Inflammatory macrophage treated with lipopolysaccharide for 1 hour (primary cell): ENCODE measurements around the gene GALNT16.
A peak's percentile ranks its signal among the peaks of the same experiment; 100 is the strongest.
"Not testable (repeated sequence)": the region's sequence is repeated elsewhere in the genome, so short reads cannot be mapped to it uniquely, and the experiment has no call there.

Source experiments
- DNase-seq, 2 donors: peaks; one replicate each; pipeline ENCODE4 v3.0.0-alpha.2; 2020 to 2022

GALNT16 gene

GRCh38 chr14:69287098-69288010 is 27.4 kb downstream of the GALNT16 start:
- DNase-seq: no peak

- DNase-seq: peak in 1 of 2 donors; percentile 17
Observed at GRCh38 chr14:69288011-69288771, 28.2 kb downstream of the GALNT16 start.

- no peak for DNase-seq
Observed at GRCh38 chr14:69288956-69289705, 29.2 kb downstream of the GALNT16 start.

DNA sequence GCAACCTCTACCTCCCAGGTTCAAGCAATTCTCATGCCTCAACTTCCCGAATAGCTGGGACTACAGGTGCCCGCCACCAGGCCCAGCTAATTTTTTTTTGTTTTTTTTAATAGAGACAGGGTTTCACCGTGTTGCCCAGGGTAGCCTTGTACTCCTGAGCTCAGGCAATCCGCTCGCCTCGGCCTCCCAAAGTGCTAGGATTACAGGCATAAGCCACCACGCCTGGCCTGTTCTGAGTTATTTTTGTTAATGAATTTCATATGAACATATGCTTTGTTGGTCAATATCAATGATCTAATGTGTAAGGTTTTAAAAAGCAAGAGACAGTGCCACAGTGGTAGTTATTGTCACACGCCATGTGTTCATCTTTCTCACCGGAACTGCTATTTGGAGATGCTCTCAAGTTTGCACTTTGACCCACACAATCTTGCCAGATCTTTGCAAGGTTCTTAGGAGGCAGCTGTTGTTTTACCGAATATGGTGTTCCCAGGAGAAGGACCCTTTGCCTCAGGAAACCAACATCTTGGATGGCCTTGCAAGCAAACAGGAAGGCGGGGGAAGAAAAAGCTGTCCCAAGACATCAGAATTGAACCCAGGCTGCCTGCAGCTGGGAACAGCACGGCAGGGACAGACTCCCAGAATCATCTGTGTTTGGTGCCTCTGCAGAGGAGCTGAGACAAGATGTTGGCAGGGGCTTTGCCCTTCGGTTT is 30.0 kb downstream of the GALNT16 start:
- DNase-seq: no peak

DNA sequence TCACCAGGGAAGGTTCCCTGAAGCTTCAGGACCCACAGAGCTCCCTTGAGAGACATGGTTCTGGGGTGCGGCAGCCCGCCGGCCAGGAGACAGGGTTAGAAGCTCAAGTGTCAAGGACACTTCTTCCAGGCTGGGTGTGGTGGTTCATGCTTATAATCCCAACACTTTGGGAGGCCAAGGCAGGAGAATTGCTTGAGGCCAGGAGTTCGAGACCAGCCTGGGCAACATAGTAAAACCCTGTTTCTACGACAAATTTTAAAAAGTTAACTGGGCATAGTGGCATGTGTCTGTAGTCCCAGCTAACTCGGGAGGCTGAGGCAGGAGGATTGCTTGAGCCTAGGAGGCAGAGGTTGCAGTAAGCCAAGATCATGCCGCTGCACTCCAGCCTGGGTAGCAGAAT is 30.9 kb downstream of the GALNT16 start:
- DNase-seq: not testable (repeated sequence)

GRCh38 chr14:69291396-69291795 is 31.4 kb downstream of the GALNT16 start:
- DNase-seq: no peak

DNA sequence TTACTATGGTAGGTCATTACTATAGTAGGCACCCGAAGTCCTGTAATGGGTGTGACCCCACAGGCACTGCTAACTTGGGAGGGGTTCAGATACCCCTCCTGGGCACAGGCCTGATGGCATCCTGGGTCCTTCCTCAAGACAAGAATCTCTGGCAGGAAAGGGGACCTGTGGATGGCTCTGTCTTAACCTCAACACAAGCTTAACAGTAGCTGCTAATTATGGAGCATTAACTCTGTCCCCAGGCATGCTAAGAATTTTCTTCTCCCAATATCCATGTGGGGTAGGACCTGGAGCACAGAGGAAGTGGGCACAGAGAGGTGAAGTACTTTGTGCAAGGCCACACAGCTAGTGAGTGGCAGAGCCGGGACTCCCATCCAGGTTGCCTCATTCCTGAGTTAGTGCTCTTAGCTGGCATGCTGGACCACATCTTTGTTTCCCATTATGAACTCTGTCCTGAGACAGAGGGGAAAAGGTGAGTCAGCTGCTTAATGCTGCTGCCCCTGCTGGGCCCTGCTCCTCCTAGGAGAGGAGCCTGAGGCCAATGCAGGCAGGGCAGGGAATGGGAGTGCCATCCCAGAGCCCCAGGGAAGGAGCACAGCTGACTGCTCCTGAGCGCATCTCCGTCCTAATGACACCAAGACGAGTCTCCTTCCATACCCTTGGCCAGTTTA is 32.1 kb downstream of the GALNT16 start:
- no peak for DNase-seq

DNA sequence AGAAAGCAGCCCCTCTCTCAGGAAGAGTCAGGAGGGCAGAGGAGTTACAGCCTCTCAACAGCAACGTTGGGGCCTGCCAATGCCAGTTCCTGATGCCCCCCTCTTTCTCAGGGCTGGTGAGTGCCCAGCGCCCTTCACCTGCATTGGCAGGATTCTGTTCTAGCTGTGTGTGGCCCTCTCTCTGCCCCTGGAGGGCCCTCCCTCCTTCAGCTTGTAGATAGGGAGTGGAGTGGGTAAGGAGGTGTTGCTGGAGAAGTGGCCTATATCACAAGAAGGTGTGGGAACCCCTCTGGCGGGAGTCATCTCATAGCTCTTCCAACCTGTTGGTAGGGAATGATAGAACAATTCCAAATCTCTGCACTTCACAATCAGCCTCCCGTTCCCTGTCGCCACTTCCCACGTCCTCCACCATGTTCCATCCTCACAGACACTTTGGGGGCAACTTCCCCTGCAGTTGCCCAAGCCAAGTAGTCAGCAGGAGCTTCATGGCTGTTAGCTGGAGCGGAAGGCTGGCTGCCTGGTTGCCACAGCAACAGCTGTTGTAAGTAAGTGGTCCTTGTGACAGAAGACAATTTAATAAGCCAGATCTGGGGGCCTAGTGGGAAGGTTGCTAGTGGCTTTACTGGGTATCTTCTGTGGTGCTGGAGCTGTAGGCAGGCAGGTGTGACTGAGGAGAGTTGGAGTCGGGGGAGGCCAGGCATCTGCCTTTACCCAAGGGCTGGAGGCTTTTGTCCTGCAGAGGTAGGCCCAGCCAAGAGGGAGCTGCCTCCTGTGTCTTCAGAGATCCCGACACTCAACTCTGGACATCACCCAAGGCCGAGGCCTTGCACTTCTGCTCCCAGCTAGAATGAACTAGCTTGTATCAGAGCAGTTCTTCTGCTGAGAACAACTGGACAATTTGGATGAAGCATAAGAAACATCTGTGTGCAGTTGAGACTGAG is 38.4 kb downstream of the GALNT16 start:
- DNase-seq: no peak

GRCh38 chr14:69299286-69300035 is 39.5 kb downstream of the GALNT16 start:
- DNase-seq: no peak

DNA sequence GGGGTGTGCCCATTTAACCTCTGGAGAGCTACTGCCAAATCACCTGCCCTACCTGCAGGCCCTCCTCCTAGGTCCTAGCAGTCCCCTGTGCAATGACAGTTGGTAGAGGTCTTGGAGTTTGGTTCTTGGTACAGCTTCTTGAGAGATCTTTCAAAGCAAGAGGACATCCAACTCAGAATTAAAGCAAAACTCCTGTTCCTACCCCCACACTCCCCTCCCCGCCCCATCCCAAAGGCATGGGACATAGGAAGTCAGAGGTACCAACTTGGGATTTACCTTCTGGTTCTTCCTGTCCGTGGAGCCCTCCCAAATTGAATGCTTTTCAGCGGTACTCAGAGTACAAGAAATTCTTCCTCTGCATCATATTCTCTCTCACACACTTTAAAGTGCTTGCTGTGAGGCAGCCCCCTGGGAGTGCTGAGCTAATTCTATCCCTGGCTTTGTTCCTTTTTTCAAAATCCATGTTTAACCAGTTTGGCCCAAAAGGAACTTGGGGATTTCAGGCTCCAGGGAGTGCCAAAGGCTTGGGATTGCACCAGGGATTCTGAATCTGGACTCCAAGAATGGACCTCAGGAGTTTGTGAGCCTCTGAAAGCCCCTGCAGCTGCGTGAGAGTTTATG is 40.8 kb downstream of the GALNT16 start:
- DNase-seq: no peak

DNA sequence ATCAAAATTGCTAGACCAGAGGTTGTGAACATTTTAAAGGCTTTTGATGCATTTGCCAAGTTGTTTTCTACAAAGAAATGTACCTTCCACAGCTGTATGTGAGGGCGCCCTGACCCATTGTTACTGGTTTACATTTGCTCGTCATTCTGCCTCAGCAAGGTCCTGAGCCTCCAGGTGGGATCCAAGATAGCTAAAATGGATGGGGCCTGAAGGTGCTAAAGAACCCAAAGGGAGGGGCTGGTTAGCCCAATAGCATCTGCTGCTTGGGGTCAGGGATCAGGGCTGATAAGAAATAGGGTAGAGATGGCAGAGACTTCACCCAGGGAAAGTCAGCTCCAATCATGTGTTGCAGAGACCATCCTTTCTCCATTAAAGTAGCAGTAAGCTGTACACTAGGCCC is 43.1 kb downstream of the GALNT16 start:
- no peak for DNase-seq

GRCh38 chr14:69312608-69313007 is 52.6 kb downstream of the GALNT16 start:
- no peak for DNase-seq

- no peak for DNase-seq
Observed at GRCh38 chr14:69313176-69313575, 53.2 kb downstream of the GALNT16 start.

DNA sequence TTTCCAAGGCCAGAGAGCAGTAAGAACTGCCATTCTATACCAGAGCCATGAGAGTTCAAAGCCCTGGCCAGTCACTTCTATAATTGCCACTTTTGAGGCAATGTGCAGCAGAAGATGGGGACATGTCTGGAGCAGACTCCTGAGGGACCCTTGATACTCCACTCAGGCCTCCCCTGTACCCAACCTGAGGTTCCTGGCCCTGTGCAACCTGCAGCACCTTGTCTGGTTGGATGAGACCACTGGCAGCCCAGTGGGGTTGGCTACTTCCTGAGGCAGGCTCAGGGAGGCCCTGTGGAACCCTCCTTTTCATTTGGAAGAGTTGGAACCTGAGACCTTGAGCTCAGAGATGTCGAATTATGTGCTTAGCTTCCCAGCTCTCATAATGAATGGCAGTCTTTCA is 54.4 kb downstream of the GALNT16 start:
- DNase-seq: no peak

GRCh38 chr14:69315301-69315700 is 55.3 kb downstream of the GALNT16 start:
- no peak for DNase-seq

- no peak for DNase-seq
Observed at GRCh38 chr14:69316449-69317101, 56.6 kb downstream of the GALNT16 start.

- peak; percentile 40 to 48 for DNase-seq
Observed at GRCh38 chr14:69317102-69317755, 57.3 kb downstream of the GALNT16 start.

DNA sequence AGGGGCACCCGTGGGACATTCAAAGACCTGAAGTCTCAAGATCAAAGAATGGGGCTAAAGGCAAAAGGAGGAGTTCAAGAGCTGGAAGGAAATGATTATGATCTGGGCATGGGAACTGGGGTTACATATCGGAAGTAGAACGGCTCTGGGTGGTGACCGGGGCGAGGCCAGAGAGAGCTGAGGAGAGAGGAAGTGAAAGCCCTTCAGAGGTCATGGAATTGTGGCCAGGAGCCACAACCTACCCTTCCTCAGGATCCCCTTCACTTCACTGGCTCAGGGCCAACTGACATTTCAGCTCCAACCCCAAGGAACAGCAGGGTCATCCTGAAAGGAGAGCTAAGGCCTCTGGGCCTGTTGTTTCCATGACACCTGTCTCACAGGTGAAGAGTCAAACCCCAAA is 57.8 kb downstream of the GALNT16 start:
- DNase-seq: peak; percentile 59 to 63
